NCI-H446 (cell line): ENCODE data around the gene MSRB3.
"Not testable (repeated sequence)": the region's sequence is repeated elsewhere in the genome, so short reads cannot be mapped to it uniquely, and the experiment has no call there.

ENCODE experiments used
- DNase-seq, 2 experiments: peaks; one replicate each; lab custom pipeline; 2025; lab: John Stamatoyannopoulos, UW

MSRB3 gene

GRCh38 chr12:65278576-65279368, at the start of gene MSRB3:
Gene MSRB3, plus strand, starts transcription at chr12:65278683. Its CDS starts 29,897 bp downstream, at chr12:65308580.
- DNase-seq, result no peak

GRCh38 chr12:65229441-65229840, 49.0 kb upstream of the MSRB3 start:
- no peak for DNase-seq

DNA sequence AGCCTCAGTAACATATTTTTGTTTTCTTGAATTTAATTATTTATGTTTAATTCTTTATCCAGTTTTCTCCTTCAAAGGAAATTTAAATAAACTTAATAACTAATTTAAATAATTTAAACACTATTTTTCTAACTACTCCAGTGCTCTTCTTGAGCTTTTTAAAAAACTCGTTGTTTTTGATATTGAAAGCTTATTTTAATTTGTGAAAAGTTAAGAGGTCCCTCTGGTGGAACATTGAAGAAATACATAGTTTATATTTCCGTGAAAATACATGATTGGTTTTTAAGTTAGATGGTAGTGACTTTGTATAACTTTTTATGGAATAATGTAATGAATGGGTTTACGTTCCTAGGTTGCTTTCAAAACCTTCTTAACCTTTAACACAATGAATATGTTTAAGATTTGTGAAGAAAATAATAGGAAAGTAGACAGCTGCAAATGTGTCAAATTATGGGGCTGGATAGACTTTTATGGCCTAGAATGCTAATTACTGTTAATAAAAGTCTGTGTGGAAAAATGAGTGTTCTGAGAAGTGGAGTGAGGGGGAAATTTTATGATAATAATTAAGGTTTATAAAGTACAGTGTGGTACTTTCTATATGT, 45.9 kb upstream of the MSRB3 start:
- no peak for DNase-seq

GRCh38 chr12:65237153-65237552, 41.3 kb upstream of the MSRB3 start:
- DNase-seq, result no peak

GRCh38 chr12:65238609-65239008, 39.9 kb upstream of the MSRB3 start:
- DNase-seq, result no peak

DNA sequence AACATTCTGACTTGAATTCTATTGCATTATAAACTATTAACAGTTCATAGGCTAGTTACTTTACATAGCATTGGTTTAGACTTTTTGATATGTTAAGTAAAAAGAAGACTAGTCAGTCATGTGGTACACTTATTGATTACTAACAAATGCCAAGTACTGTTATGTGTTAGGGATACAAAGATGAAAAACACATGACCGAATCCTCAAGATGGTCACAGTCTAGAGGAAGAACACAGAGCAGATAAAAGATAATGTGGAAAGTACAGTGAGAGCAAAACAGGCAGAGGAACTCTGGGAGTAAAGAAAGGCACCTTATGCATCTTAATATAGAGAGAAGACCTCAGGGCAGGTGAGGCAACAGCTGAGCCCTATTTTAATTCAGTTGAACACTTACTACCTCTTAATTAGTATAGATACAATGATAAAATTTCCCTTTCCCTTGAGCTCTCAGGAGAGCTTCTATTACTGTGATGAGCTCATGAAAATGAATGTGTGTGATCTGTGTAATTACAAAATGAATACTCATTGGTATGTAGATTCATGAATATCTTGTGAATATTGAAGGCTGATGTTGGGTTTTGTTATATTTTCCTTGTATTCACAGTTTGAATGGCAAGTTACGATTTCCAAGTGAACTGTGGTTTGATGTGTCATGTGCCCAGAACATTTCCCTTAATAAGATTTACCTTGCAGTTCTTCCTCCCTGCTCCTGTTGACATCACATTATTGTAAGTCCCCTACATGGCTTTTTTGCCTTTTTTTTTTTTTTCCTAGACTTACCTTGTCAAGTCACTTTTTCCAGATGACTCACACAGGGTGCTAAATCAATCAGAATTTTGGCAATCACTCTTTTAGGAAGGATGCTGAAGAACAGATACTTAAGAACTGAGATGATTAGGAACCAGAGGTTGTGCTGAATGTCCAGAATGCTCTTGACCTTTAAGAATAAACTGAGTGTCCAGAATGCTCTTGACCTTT, 29.5 kb upstream of the MSRB3 start:
- no peak for DNase-seq

DNA sequence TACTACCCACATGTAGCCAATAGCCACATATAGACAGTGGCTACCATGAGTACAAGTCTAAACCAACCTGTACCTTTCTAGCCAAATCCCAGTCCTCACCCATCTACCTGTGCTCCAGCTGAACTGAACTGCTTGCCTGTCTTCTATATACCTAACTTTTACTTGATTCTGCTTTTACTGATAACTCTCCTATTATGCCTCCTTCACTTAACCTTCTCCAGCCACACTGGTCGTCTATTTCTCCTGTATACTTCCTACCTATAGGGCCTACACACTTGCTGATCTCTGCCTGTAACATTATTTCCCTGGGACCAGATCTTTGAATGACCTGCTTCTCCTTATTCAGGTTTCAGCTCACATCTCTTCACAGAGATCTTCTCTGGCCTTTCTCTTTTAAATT, 26.0 kb upstream of the MSRB3 start:
- DNase-seq, result no peak

DNA sequence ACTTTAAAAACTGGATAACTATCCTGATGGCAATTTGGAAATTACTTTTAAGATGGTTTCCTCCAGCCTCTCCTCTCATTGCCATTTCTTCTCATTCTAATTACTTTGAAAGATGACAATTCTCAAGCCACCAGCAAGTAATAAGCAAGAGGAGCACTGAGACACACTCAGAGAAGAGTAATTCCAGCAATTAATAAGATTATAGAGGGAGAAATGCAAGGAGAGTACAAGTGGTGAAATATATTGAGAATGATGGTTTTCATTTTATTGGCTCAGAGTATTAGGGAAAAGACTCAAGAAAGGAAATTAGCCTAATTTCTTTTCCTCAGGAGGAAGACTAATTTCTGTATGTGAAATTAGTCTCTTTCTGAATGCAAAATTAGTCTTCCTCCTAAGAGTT, 20.5 kb upstream of the MSRB3 start:
- no peak for DNase-seq

DNA sequence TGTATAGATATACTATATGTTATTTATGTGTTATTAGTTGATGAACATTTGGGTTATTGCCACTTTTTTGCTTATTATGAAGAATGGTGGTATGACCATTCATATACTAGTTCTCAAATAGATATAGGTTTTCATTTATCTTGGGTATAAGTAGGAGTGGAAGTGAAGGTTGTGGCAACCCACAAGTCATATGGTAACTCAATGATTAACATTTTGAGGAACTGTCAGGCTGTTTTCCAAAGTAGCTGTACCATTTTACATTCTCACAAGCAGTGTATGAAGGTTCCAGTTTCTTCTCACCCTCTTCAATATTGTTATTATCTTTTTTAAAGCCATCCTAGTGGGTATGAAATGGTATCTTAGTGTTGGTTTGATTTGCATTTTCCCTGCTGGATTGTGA, 19.0 kb upstream of the MSRB3 start:
- no peak for DNase-seq

- no peak for DNase-seq
These were observed 14.7 kb upstream of the MSRB3 start for GRCh38 chr12:65263777-65264176.

- DNase-seq, result no peak
These were observed 12.1 kb upstream of the MSRB3 start for GRCh38 chr12:65266408-65266807.

- no peak for DNase-seq
These were observed 8.9 kb upstream of the MSRB3 start for GRCh38 chr12:65269603-65270002.

- DNase-seq, result no peak
These were observed 3.7 kb upstream of the MSRB3 start for GRCh38 chr12:65274602-65275272.

- DNase-seq, result no peak
These were observed 2.9 kb upstream of the MSRB3 start for GRCh38 chr12:65275627-65276026.

GRCh38 chr12:65276916-65277530, 1.5 kb upstream of the MSRB3 start:
- no peak for DNase-seq

DNA sequence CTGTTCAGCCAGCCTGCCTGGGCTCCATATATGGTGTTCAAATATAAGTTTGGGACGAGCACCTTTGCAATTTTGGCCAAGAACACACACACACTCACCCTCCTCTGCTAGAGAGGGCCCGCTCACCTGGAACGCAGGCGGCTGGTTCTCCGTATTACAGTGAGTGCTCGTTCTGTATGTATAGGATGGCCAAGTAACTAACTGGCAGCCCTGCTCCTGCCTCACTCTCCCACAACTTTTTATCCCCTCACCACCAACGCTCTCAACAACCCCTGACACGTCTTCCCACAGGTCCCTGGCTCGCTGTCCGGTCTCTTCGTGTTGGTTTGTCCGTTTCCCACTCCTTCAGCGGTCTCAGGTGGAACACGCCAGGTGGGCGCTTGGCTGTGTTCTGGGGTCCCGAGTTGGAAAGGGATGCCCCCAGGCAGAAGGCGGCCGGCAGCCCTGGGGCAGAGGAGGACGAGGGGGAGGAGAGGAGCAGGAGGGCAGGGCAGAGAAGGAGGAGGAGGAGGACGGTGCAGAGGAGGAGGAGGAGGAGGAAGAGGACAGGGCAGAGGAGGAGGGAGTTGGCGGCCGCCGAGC, 398 bp upstream of the MSRB3 start:
- DNase-seq, result no peak

- DNase-seq, result no peak
These were observed 1.1 kb downstream of the MSRB3 start for GRCh38 chr12:65279369-65280112.

DNA sequence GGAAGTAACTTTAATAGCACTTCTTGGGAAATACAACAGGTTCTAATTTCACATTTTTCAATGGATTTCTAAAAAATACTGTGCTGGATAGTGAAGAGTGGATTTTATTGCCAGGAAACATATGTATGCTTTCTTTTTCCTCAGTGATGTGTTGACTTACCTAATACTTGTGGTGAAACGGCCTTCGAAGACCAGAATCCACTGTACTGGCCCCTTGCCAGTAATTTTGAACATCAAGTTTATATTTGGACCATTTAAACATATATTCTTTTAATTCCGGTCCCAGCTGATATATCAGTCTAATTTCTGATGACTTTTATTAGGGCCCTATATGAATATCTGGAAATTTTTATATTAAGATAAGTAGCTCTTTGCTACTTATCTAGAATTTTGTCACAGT, 1.8 kb downstream of the MSRB3 start:
- DNase-seq, result no peak

GRCh38 chr12:65282840-65283239, 4.4 kb downstream of the MSRB3 start:
- DNase-seq, result no peak

DNA sequence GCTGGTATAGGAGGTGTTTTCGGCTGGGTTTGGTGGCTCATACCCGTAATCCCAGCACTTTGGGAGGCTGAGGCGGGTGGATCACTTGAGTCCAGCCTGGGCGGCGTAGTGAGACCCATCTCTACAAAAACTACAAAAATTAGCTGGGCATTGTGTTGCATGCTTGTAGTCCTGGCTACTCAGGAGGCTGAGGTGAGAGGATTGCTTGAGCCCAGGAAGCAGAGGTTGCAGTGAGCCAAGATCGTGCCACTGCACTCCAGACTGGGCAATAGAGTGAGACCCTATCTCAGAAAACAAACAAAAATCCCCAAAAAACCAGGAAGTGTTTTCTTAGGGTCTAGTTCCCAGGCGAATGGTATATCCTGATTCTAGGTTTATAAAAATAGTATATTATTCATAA, 7.0 kb downstream of the MSRB3 start:
- not testable (repeated sequence) for DNase-seq
